DOHH2 (cell line): ENCODE data around the gene TRMT112.
A peak's percentile ranks its signal among the peaks of the same experiment; 100 is the strongest.
"Not testable (repeated sequence)": the region's sequence is repeated elsewhere in the genome, so short reads cannot be mapped to it uniquely, and the experiment has no call there.

Experiments
- H3F3A ChIP-seq: fragments of 200-600 bp; sonication (generic), shearing (Covaris generic); 2 replicates; pipeline ENCODE4 v1.6.0; 2016; ENCODE audit warnings: antibody characterized with exemption, mild to moderate bottlenecking; ENCODE audit not compliant: control insufficient read depth, insufficient read depth
- H3K27ac ChIP-seq: fragments of 200-600 bp; sonication (generic); 2 replicates; pipeline ENCODE4 v1.5.1; 2014; ENCODE audit warnings: low read depth, mild to moderate bottlenecking, low read length, moderate library complexity
- H3K27me3 ChIP-seq: fragments of 200-600 bp; sonication (generic); 2 replicates; pipeline ENCODE4 v1.6.1; 2014; ENCODE audit warnings: mild to moderate bottlenecking, low read length, mixed read lengths; ENCODE audit not compliant: control insufficient read depth
- H3K36me3 ChIP-seq: fragments of 200-600 bp; sonication (generic); 2 replicates; pipeline ENCODE4 v1.6.1; 2014; ENCODE audit warnings: mild to moderate bottlenecking, low read length, moderate library complexity, mixed read lengths; ENCODE audit not compliant: control insufficient read depth
- H3K4me1 ChIP-seq: fragments of 200-600 bp; sonication (generic); 2 replicates; pipeline ENCODE4 v1.6.1; 2014; ENCODE audit warnings: mild to moderate bottlenecking, low read length, mixed read lengths; ENCODE audit not compliant: control insufficient read depth
- H3K4me2 ChIP-seq: fragments of 200-600 bp; sonication (generic); 2 replicates; pipeline ENCODE4 v1.6.0; 2014; ENCODE audit warnings: mild to moderate bottlenecking, low read length, moderate library complexity
- H3K4me3 ChIP-seq: fragments of 200-600 bp; sonication (generic); 2 replicates; pipeline ENCODE4 v1.5.1; 2014; ENCODE audit warnings: mild to moderate bottlenecking, low read length, mixed read lengths
- H3K79me2 ChIP-seq: fragments of 200-600 bp; sonication (generic); 2 replicates; pipeline ENCODE4 v1.6.1; 2014; ENCODE audit warnings: mild to moderate bottlenecking, low read length, mixed read lengths; ENCODE audit not compliant: control insufficient read depth
- H3K9me2 ChIP-seq: fragments of 200-600 bp; sonication (generic); replicated peaks from 2 replicates; pipeline ENCODE4 v1.6.1; 2014; ENCODE audit warnings: mild to moderate bottlenecking, low read length, mixed read lengths; ENCODE audit not compliant: control insufficient read depth
- H3K9me3 ChIP-seq: fragments of 200-600 bp; sonication (generic); 2 replicates; pipeline ENCODE4 v1.6.1; 2014; ENCODE audit warnings: antibody characterized with exemption, low read length, mixed read lengths; ENCODE audit not compliant: control insufficient read depth, insufficient read depth
- H4K20me1 ChIP-seq: fragments of 200-600 bp; sonication (generic); 2 replicates; pipeline ENCODE4 v1.6.0; 2014; ENCODE audit warnings: low read depth, mild to moderate bottlenecking, antibody characterized with exemption, low read length, moderate library complexity; ENCODE audit not compliant: control insufficient read depth, insufficient read depth
- EZH2phosphoT487 ChIP-seq: fragments of 200-600 bp; sonication (generic); IDR thresholded peaks from 2 replicates; pipeline ENCODE4 v1.6.1; 2017; ENCODE audit warnings: borderline replicate concordance, mild to moderate bottlenecking, antibody characterized with exemption, low read length, moderate library complexity, mixed read lengths
- TF ChIP-seq, protein P1 (sequence below): fragments of 200-600 bp; sonication (generic); IDR thresholded peaks from one replicate; pipeline ENCODE4 v1.5.1; 2014; ENCODE audit warnings: antibody characterized with exemption, mild to moderate bottlenecking, low read depth, low read length; ENCODE audit not compliant: poor library complexity, severe bottlenecking

Gene TRMT112

DNA sequence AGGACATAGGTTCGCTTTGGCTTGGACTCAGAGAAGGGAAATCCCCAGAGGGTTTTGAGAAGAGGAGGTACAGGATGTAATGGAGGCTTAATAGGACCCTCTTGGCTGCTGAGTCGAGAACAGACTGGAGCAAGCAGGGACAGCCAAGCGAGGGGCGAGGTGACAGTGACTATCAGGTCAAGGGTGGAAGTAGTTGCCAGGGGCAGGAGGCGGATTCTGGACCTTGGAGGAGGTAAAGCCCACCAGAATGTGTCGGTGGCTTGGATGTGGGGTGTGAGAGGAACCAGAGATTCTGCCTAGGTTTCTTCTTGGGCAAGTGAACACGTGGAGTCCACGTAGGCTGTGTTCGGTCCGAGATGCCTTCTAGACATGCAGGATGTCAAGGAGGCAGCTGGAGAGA, 4.4 kb downstream of the TRMT112 start:
- Histone ChIP-seq H3K36me3 (peaks cover 58% of the 10 kb centered on the region), H3K27ac (no peak overlapping the region)

DNA sequence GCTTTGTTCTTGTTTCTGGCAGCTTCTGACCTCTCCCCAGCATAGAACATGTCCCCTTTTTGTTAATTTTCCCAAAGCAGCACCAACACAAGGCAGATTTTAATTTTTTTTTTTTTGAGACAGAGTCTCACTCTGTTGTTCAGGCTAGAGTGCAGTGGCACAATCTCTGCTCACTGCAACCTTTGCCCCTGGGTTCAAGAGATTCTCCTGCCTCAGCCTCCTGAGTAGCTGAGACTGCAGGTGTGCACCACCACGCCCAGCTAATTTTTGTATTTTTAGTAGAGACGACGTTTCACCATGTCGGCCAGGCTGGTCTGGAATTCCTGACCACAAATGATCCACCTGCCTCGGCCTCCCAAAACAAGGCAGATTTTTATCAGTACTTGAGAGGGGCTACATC, 9.6 kb downstream of the TRMT112 start:
- H3K9me3 ChIP-seq, H3K9me2 ChIP-seq, H3K27ac ChIP-seq, H3F3A ChIP-seq, H3K27me3 ChIP-seq, H4K20me1 ChIP-seq, H3K4me3 ChIP-seq: not testable (repeated sequence)
- Histone ChIP-seq H3K36me3 (peaks cover 44% of the 10 kb centered on the region), H3K4me1 (peaks cover 26% of the 10 kb centered on the region), H3K79me2 (peaks cover 56% of the 10 kb centered on the region), H3K4me2 (peak overlapping the region; percentile 87; the same call in 1 of the 2 replicates)

More for the DNA sequence above, 4.4 kb downstream of the TRMT112 start:
- Histone ChIP-seq H3F3A (peaks cover 19% of the 10 kb centered on the region), H3K9me2 (no peaks in the 10 kb centered on the region), H3K79me2 (peaks cover 62% of the 10 kb centered on the region), H3K4me3 (no peak overlapping the region), H3K27me3 (no peaks in the 10 kb centered on the region), H3K9me3 (no peaks in the 10 kb centered on the region), H3K4me2 (no peak overlapping the region), H4K20me1 (no peaks in the 10 kb centered on the region), H3K4me1 (peaks cover 21% of the 10 kb centered on the region)
- TF ChIP-seq EZH2phosphoT487, result no peak
- TF ChIP-seq, protein P1, sequence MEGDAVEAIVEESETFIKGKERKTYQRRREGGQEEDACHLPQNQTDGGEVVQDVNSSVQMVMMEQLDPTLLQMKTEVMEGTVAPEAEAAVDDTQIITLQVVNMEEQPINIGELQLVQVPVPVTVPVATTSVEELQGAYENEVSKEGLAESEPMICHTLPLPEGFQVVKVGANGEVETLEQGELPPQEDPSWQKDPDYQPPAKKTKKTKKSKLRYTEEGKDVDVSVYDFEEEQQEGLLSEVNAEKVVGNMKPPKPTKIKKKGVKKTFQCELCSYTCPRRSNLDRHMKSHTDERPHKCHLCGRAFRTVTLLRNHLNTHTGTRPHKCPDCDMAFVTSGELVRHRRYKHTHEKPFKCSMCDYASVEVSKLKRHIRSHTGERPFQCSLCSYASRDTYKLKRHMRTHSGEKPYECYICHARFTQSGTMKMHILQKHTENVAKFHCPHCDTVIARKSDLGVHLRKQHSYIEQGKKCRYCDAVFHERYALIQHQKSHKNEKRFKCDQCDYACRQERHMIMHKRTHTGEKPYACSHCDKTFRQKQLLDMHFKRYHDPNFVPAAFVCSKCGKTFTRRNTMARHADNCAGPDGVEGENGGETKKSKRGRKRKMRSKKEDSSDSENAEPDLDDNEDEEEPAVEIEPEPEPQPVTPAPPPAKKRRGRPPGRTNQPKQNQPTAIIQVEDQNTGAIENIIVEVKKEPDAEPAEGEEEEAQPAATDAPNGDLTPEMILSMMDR, result no peak

DNA sequence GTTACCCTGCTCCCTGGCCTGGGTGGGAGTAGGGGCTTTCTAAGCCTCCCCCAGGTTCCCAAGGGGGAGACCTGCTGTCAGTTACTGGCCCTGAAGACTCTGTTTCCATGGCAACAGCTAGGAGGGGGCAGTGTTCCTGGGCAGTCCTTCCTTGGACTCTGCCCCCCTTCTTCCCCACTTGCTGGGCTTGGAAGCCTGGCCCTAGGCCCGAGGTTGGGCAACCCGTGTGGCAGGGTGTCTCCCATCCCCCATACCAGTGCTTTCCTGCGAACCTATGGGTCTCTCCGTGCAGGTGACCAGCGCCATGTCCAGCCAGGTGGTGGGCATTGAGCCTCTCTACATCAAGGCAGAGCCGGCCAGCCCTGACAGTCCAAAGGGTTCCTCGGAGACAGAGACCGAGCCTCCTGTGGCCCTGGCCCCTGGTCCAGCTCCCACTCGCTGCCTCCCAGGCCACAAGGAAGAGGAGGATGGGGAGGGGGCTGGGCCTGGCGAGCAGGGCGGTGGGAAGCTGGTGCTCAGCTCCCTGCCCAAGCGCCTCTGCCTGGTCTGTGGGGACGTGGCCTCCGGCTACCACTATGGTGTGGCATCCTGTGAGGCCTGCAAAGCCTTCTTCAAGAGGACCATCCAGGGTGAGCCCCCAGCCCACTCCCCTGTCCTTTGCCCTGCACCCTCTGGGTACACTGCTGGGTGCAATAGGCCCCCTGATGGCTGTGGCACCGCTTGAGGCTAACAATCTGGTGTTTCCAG, 10.3 kb downstream of the TRMT112 start:
- Histone ChIP-seq H3F3A (no peaks in the 10 kb centered on the region; the same call in 1 of the 2 replicates), H3K4me3 (peak overlapping the region; percentile 99), H3K27me3 (no peaks in the 10 kb centered on the region), H4K20me1 (no peaks in the 10 kb centered on the region), H3K36me3 (peaks cover 38% of the 10 kb centered on the region), H3K9me2 (no peaks in the 10 kb centered on the region), H3K79me2 (peaks cover 52% of the 10 kb centered on the region), H3K4me1 (peaks cover 26% of the 10 kb centered on the region), H3K4me2 (peak overlapping the region; percentile 87), H3K27ac (peak overlapping the region; percentile 63), H3K9me3 (no peaks in the 10 kb centered on the region)
- no peak for TF ChIP-seq EZH2phosphoT487
- TF ChIP-seq, protein P1, result no peak

DNA sequence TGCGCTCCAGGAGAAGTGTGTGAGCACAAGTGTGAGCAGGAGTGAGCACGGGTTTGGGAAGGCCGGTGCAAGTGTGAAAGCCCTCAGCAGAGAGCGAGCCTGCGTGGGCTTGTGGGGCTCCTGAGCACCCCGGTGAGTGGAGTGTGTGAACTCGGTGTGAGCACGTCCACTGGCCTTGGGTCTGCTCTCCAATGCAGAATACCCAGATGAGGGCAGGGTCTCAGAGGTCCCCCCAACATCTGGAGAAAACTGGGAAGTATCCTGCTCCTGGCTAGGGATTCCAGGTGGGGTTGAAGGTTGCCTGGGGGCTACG, 10.8 kb downstream of the TRMT112 start:
- H4K20me1 ChIP-seq, result no peaks in the 10 kb centered on the region
- H3K79me2 ChIP-seq, result peaks cover 52% of the 10 kb centered on the region
- no peaks in the 10 kb centered on the region for H3K9me2 ChIP-seq
- peaks cover 26% of the 10 kb centered on the region for H3K4me1 ChIP-seq
- H3K27ac ChIP-seq, result peak overlapping the region; percentile 63
- H3K4me2 ChIP-seq, result peak overlapping the region; percentile 87
- no peaks in the 10 kb centered on the region for H3K9me3 ChIP-seq
- H3K27me3 ChIP-seq, result no peaks in the 10 kb centered on the region
- H3K4me3 ChIP-seq, result peak overlapping the region; percentile 99
- peaks cover 38% of the 10 kb centered on the region for H3K36me3 ChIP-seq
- no peaks in the 10 kb centered on the region; the same call in 1 of the 2 replicates for H3F3A ChIP-seq
- no peak for TF ChIP-seq EZH2phosphoT487
- TF ChIP-seq, protein P1, result no peak
